Testis (tissue), 2 donors: ENCODE measurements around the gene ZDBF2.

Experiments used
- CTCF ChIP-seq, 3 experiments: fragments of 450-650 bp in 2 of 3; fragments of 200-600 bp in 1 of 3; sonication (generic) in 1 of 3; IDR thresholded peaks; one replicate each; pipeline ENCODE4 v1.5.1; 2016 to 2019; ENCODE audit warnings: antibody characterized with exemption in 3 of 3, mild to moderate bottlenecking in 2 of 3, moderate library complexity in 1 of 3
- POLR2A ChIP-seq: fragments of 450-650 bp; IDR thresholded peaks from one replicate; pipeline ENCODE4 v1.6.1; 2017; ENCODE audit warnings: antibody characterized with exemption, mild to moderate bottlenecking, moderate library complexity

DNA sequence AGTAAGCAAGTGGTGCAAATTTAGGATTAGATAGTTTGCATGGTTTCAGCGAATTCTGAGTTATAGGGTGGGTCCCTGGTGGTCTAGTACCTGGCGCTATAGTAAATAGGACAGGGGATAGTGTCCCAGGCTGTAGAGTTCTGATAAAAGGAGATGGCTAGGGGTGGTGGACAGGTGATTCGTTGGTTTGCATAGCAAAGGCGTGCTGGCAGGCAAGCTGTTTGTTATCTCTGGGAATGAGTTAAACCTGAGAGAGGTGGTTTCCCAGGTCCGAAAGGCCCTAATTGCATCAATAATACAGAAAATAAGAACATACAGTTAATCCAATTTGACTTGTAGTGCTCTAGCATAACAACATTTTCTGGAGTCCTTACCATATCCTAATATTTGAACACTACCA, 6.9 kb upstream of the ZDBF2 start:
- TF ChIP-seq CTCF (IDR thresholded peaks at IDR 0.05): no peak
- TF ChIP-seq POLR2A: no peak
